ENCODE data around the gene CELA3B.
"Not testable (repeated sequence)": the region's sequence is repeated elsewhere in the genome, so short reads cannot be mapped to it uniquely, and the experiment has no call there.

GRCh38 chr1:22003959-22004358 is 27.1 kb downstream of the CELA3B start:
- not testable (repeated sequence) for TF ChIP-seq PPARA (CRISPR knock-in tag; IDR thresholded peaks at IDR 0.05; ENCODE audit: borderline replicate concordance); CREB5 (CRISPR knock-in tag; IDR thresholded peaks at IDR 0.05; ENCODE audit: low read depth); ZNF70 (CRISPR knock-in tag; IDR thresholded peaks at IDR 0.05); BACH2 (CRISPR knock-in tag; IDR thresholded peaks at IDR 0.05; ENCODE audit: borderline replicate concordance); ZFP30 (CRISPR knock-in tag; IDR thresholded peaks at IDR 0.05); PATZ1 (CRISPR knock-in tag; IDR thresholded peaks at IDR 0.05; ENCODE audit: borderline replicate concordance); ZNF8 (CRISPR knock-in tag; IDR thresholded peaks at IDR 0.05); ARNTL (CRISPR knock-in tag; IDR thresholded peaks at IDR 0.05; ENCODE audit: borderline replicate concordance, low read depth)

Data from SK-N-SH treated with all-trans-retinoic acid at 6 μM for 48 hours (cell line).